A549 (cell line): ENCODE results near the gene CAMTA1. TPM values are rescaled to one million over a fixed set of nuclear protein-coding genes. Genes with fewer than 3 reads are reported as not detected.
"Not testable (repeated sequence)": the region's sequence is repeated elsewhere in the genome, so short reads cannot be mapped to it uniquely, and the experiment has no call there.

ENCODE experiments used
- ATAC-seq, 2 experiments: fragments of 200-7000 bp in 1 of 2; fragments of >200 bp in 1 of 2; cut with Nextera tagmentation in 1 of 2; cut with Tn5 transposase in 1 of 2; 3 replicates each; pipeline versions ENCODE4 v1.8.0 to v1.9.1; 2018 to 2020; ENCODE audit warnings: mild to moderate bottlenecking in 1 of 2, moderate library complexity in 1 of 2
- CTCF ChIA-PET: fragments of 300-600 bp; sonication (Branson Sonifier 250); formaldehyde crosslinking; extraction: SDS; loops from one replicate; lab custom pipeline; 2021; ENCODE audit warnings: antibody characterized with exemption, inconsistent platforms; lab: Yijun Ruan, JAX
- POLR2A ChIA-PET: fragments of 350-600 bp; formaldehyde crosslinking; extraction: SDS; loops from one replicate; lab custom pipeline; 2021; ENCODE audit warnings: antibody characterized with exemption, inconsistent platforms; lab: Yijun Ruan, JAX
- DNase-seq, 2 experiments: peaks; one replicate each; pipeline versions ENCODE4 v3.0.0 to v3.0.0-alpha.2; 2011 to 2016; ENCODE audit warnings: low read depth in 1 of 2, low spot score in 1 of 2
- FAIRE-seq: peaks from 2 replicates; lab custom pipeline; 2011; peaks lifted over from hg19 to GRCh38; lab: Jason Lieb, UNC
- H3K27ac ChIP-seq, 2 experiments: fragments of >200 bp; sonication (Bioruptor Twin); formaldehyde crosslinking; 3 replicates each; pipeline ENCODE4 v1.5.1; 2016 to 2017
- H3K4me1 ChIP-seq: fragments of >200 bp; sonication (Bioruptor Twin); formaldehyde crosslinking; 3 replicates; pipeline ENCODE4 v1.6.1; 2016
- H3K4me2 ChIP-seq: fragments of >200 bp; sonication (Bioruptor Twin); formaldehyde crosslinking; 3 replicates; pipeline ENCODE4 v1.6.1; 2016
- H3K4me3 ChIP-seq: fragments of >200 bp; sonication (Bioruptor Twin); formaldehyde crosslinking; 3 replicates; pipeline ENCODE4 v1.5.1; 2016
- H3K9me3 ChIP-seq: fragments of >200 bp; sonication (Bioruptor Twin); formaldehyde crosslinking; 3 replicates; pipeline ENCODE4 v1.6.1; 2016
- CEBPB ChIP-seq, 2 experiments: fragments of >200 bp in 1 of 2; sonication (Bioruptor Twin) in 1 of 2; formaldehyde crosslinking in 1 of 2; IDR thresholded peaks; 2 replicates each; pipeline ENCODE4 v1.6.1; 2012 to 2016
- EHMT2 ChIP-seq: fragments of 200-600 bp; sonication (generic); IDR thresholded peaks from 2 replicates; pipeline ENCODE4 v1.6.1; 2016; ENCODE audit warnings: antibody characterized with exemption, low read depth, mild to moderate bottlenecking, moderate library complexity
- FOSL2 ChIP-seq, 2 experiments: fragments of 450-650 bp in 1 of 2; fragments of >200 bp in 1 of 2; sonication (Bioruptor Twin) in 1 of 2; formaldehyde crosslinking; IDR thresholded peaks; 2 replicates each; pipeline versions ENCODE4 v1.5.0 to v1.6.1; 2016 to 2020; ENCODE audit warnings: mild to moderate bottlenecking in 1 of 2, moderate library complexity in 1 of 2
- FOXS1 ChIP-seq: fragments of 250-450 bp; sonication (Bioruptor Pico); IDR thresholded peaks from 2 replicates; pipeline ENCODE4 v1.5.0; 2020; ENCODE audit warnings: mild to moderate bottlenecking, moderate library complexity
- HEYL ChIP-seq: fragments of 250-450 bp; sonication (Bioruptor Pico); IDR thresholded peaks from 2 replicates; pipeline ENCODE4 v1.8.0; 2021; ENCODE audit warnings: mild to moderate bottlenecking, moderate library complexity
- HOXB5 ChIP-seq: fragments of 250-450 bp; sonication (Bioruptor Pico); IDR thresholded peaks from 2 replicates; pipeline ENCODE4 v1.5.0; 2020; ENCODE audit warnings: mild to moderate bottlenecking, moderate library complexity
- JUN ChIP-seq, 2 experiments: fragments of >200 bp; sonication (Bioruptor Twin); formaldehyde crosslinking; IDR thresholded peaks; 2 replicates in 1 of 2; 3 replicates in 1 of 2; pipeline ENCODE4 v1.6.1; 2016 to 2017
- MAFK ChIP-seq: fragments of 450-650 bp; IDR thresholded peaks from 2 replicates; pipeline ENCODE4 v1.6.1; 2014; ENCODE audit not compliant: partially characterized antibody
- NPAS2 ChIP-seq: fragments of 250-450 bp; sonication (Bioruptor Pico); IDR thresholded peaks from 2 replicates; pipeline ENCODE4 v1.8.0; 2022; ENCODE audit warnings: mild to moderate bottlenecking, moderate library complexity, borderline replicate concordance
- NR3C1 ChIP-seq: fragments of >200 bp; sonication (Bioruptor Twin); formaldehyde crosslinking; IDR thresholded peaks from 3 replicates; pipeline ENCODE4 v1.6.1; 2017
- POLR2AphosphoS2 ChIP-seq: conservative IDR thresholded peaks from 2 replicates; pipeline ENCODE4 v1.6.1; 2012; ENCODE audit warnings: low read length, improper control_type of control experiment, inconsistent platforms
- RARB ChIP-seq: fragments of 250-450 bp; sonication (Bioruptor Pico); IDR thresholded peaks from 2 replicates; pipeline ENCODE4 v1.8.0; 2021; ENCODE audit warnings: mild to moderate bottlenecking, moderate library complexity
- RFX5 ChIP-seq: fragments of 450-650 bp; IDR thresholded peaks from 2 replicates; pipeline ENCODE4 v1.7.1; 2014; ENCODE audit warnings: antibody characterized with exemption, mild to moderate bottlenecking, moderate library complexity
- RNF2 ChIP-seq: fragments of 200-600 bp; sonication (generic); IDR thresholded peaks from 2 replicates; pipeline ENCODE4 v1.6.1; 2016; ENCODE audit warnings: low read depth, mild to moderate bottlenecking, antibody characterized with exemption, moderate library complexity, borderline replicate concordance
- TFCP2L1 ChIP-seq: fragments of 250-450 bp; sonication (Bioruptor Pico); IDR thresholded peaks from 2 replicates; pipeline ENCODE4 v1.5.0; 2021; ENCODE audit warnings: mild to moderate bottlenecking
- WGBS: methylation state at CpG from one replicate; pipeline ENCODE4 v1.1.6; 2017; ENCODE audit errors: missing lambda C conversion rate; 5-methylcytosine and 5-hydroxymethylcytosine counted together
- polyA plus RNA-seq, 4 experiments: library from polyadenylated mRNA; depleted of rRNA in 3 of 4; stranded (reverse); fragments of >200 nt; fragmentation: RNase III in 1 of 4; extraction: RNeasy Plus Mini Kit Qiagen cat#74134 plus additional on column Dnase treatment in 1 of 4; gene quantifications; 2 replicates in 3 of 4; 3 replicates in 1 of 4; pipeline ENCODE4 v1.2.3, GENCODE V29; 2011 to 2017
- TF ChIP-seq, protein P1 (sequence below): fragments of 250-450 bp; sonication (Bioruptor Pico); IDR thresholded peaks from 2 replicates; pipeline ENCODE4 v1.5.0; 2020; ENCODE audit warnings: low read depth, mild to moderate bottlenecking, moderate library complexity
- TF ChIP-seq, protein P2 (sequence below): fragments of 150-350 bp; IDR thresholded peaks from 2 replicates; pipeline ENCODE4 v1.6.1; 2014; ENCODE audit warnings: low read depth, mild to moderate bottlenecking, low read length
- TF ChIP-seq, protein P3 (sequence below): fragments of 250-450 bp; sonication (Bioruptor Pico); IDR thresholded peaks from 2 replicates; pipeline ENCODE4 v1.5.0; 2021; ENCODE audit warnings: mild to moderate bottlenecking, moderate library complexity, borderline replicate concordance
- TF ChIP-seq, protein P4 (sequence below): IDR thresholded peaks from 2 replicates; pipeline ENCODE4 v1.6.1; 2012; ENCODE audit warnings: low read depth, borderline replicate concordance
- TF ChIP-seq, protein P5 (sequence below): fragments of 200-600 bp; sonication (generic); IDR thresholded peaks from 2 replicates; pipeline ENCODE4 v1.6.1; 2016; ENCODE audit warnings: antibody characterized with exemption, mild to moderate bottlenecking, moderate library complexity

CAMTA1 gene
- polyA plus RNA-seq, 2 of the 4 experiments (the other 2 are of a cell fraction): 58.8 to 75.0 TPM

DNA sequence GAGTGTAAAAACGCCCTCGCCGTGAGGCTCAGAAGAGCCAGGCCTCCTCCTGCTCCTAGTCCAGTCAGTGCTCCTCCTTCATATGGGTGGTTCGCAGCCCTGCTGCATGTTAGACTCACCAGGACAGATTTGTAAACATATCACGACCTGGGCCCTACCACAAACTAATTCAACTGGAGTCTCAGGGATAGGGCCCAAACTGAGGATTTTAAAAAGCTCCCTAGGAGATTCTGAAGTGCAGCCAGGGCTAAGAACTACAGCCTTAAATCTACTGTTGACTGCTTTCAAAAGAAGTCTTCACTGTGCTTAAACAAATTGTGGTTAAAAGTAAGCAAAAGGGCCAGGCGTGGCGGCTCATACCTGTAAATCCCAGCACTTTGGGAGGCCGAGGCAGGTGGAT, 57.0 kb downstream of the CAMTA1 start:
- POLR2A ChIA-PET: no interaction called here
- CTCF ChIA-PET: interaction anchor here (1.0 kb wide), 1 partner anchor 8 kb away, joined by 3 read pairs; no protein-coding TSS in a partner anchor
- ATAC-seq (no peak), FAIRE-seq (no peak), DNase-seq (no peak)
- Histone ChIP-seq H3K27ac (no peak overlapping the region), H3K9me3 (no peaks in the 10 kb centered on the region), H3K4me2 (no peak overlapping the region), H3K4me3 (no peak overlapping the region), H3K4me1 (no peaks in the 10 kb centered on the region)
- TF ChIP-seq RARB (CRISPR knock-in tag) (no peak), RNF2 (no peak), POLR2AphosphoS2 (no peak), HEYL (CRISPR knock-in tag) (no peak), FOXS1 (CRISPR knock-in tag) (no peak), NPAS2 (CRISPR knock-in tag) (no peak), EHMT2 (no peak), TFCP2L1 (CRISPR knock-in tag) (no peak), MAFK (no peak), NR3C1 (no peak), JUN (IDR thresholded peaks at IDR 0.05) (no peak), CEBPB (IDR thresholded peaks at IDR 0.05) (no peak), HOXB5 (CRISPR knock-in tag) (no peak), RFX5 (no peak), FOSL2 (IDR thresholded peaks at IDR 0.05) (no peak), FOSL2 (CRISPR knock-in tag; IDR thresholded peaks at IDR 0.05) (no peak)
- TF ChIP-seq, protein P1, sequence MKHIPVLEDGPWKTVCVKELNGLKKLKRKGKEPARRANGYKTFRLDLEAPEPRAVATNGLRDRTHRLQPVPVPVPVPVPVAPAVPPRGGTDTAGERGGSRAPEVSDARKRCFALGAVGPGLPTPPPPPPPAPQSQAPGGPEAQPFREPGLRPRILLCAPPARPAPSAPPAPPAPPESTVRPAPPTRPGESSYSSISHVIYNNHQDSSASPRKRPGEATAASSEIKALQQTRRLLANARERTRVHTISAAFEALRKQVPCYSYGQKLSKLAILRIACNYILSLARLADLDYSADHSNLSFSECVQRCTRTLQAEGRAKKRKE (CRISPR knock-in tag): no peak
- TF ChIP-seq, protein P2, sequence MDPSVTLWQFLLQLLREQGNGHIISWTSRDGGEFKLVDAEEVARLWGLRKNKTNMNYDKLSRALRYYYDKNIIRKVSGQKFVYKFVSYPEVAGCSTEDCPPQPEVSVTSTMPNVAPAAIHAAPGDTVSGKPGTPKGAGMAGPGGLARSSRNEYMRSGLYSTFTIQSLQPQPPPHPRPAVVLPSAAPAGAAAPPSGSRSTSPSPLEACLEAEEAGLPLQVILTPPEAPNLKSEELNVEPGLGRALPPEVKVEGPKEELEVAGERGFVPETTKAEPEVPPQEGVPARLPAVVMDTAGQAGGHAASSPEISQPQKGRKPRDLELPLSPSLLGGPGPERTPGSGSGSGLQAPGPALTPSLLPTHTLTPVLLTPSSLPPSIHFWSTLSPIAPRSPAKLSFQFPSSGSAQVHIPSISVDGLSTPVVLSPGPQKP: no peak
- TF ChIP-seq, protein P3, sequence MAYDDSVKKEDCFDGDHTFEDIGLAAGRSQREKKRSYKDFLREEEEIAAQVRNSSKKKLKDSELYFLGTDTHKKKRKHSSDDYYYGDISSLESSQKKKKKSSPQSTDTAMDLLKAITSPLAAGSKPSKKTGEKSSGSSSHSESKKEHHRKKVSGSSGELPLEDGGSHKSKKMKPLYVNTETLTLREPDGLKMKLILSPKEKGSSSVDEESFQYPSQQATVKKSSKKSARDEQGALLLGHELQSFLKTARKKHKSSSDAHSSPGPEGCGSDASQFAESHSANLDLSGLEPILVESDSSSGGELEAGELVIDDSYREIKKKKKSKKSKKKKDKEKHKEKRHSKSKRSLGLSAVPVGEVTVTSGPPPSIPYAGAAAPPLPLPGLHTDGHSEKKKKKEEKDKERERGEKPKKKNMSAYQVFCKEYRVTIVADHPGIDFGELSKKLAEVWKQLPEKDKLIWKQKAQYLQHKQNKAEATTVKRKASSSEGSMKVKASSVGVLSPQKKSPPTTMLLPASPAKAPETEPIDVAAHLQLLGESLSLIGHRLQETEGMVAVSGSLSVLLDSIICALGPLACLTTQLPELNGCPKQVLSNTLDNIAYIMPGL (CRISPR knock-in tag): no peak
- TF ChIP-seq, protein P4, sequence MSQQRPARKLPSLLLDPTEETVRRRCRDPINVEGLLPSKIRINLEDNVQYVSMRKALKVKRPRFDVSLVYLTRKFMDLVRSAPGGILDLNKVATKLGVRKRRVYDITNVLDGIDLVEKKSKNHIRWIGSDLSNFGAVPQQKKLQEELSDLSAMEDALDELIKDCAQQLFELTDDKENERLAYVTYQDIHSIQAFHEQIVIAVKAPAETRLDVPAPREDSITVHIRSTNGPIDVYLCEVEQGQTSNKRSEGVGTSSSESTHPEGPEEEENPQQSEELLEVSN: no peak
- TF ChIP-seq, protein P5, sequence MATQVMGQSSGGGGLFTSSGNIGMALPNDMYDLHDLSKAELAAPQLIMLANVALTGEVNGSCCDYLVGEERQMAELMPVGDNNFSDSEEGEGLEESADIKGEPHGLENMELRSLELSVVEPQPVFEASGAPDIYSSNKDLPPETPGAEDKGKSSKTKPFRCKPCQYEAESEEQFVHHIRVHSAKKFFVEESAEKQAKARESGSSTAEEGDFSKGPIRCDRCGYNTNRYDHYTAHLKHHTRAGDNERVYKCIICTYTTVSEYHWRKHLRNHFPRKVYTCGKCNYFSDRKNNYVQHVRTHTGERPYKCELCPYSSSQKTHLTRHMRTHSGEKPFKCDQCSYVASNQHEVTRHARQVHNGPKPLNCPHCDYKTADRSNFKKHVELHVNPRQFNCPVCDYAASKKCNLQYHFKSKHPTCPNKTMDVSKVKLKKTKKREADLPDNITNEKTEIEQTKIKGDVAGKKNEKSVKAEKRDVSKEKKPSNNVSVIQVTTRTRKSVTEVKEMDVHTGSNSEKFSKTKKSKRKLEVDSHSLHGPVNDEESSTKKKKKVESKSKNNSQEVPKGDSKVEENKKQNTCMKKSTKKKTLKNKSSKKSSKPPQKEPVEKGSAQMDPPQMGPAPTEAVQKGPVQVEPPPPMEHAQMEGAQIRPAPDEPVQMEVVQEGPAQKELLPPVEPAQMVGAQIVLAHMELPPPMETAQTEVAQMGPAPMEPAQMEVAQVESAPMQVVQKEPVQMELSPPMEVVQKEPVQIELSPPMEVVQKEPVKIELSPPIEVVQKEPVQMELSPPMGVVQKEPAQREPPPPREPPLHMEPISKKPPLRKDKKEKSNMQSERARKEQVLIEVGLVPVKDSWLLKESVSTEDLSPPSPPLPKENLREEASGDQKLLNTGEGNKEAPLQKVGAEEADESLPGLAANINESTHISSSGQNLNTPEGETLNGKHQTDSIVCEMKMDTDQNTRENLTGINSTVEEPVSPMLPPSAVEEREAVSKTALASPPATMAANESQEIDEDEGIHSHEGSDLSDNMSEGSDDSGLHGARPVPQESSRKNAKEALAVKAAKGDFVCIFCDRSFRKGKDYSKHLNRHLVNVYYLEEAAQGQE: no peak
- WGBS: 88% methylated on average over 8 of the region's 8 CpGs

DNA sequence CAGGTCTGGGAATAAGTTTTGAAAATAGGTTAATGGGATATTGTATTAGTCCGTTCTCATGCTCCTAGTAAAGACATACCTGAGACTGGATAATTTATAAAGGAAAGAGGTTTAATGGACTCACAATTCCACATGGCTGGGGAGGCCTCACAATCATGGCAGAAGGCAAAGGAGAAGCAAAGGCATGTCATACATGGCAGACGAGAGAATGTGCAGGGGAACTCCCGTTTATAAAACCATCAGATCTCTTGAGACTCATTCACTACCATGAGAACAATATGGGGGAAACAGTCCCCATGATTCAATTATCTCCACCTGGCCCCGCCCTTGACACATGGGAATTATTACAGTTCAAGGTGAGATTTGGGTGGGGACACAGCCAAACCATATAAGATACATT, 60.5 kb downstream of the CAMTA1 start:
- POLR2A ChIA-PET, H3K4me3 ChIP-seq, DNase-seq, H3K9me3 ChIP-seq, CTCF ChIA-PET, ATAC-seq, H3K27ac ChIP-seq, H3K4me2 ChIP-seq, FAIRE-seq, H3K4me1 ChIP-seq: not testable (repeated sequence)
- 90% methylated on average over 4 of the region's 4 CpGs for WGBS
